Chondrocyte (in vitro differentiated cells): ENCODE measurements around the gene MBOAT2. TPM values are rescaled to one million over a fixed set of nuclear protein-coding genes. Genes with fewer than 3 reads are reported as not detected.

Experiments
- DNase-seq: peaks from one replicate; pipeline ENCODE4 v3.0.0; 2021; ENCODE audit warnings: mixed read lengths, low spot score
- H3K27ac Mint-ChIP-seq: one replicate; pipeline ENCODE4 v1.8.0; 2021; ENCODE audit warnings: mild to moderate bottlenecking, moderate library complexity, mixed read lengths; ENCODE audit not compliant: unreplicated experiment
- H3K27me3 Mint-ChIP-seq: 2 replicates; pipeline ENCODE4 v1.8.0; 2021; ENCODE audit warnings: low read depth, mixed read lengths
- H3K36me3 Mint-ChIP-seq: 2 replicates; pipeline ENCODE4 v1.8.0; 2021; ENCODE audit warnings: low read depth, mixed read lengths
- H3K4me1 Mint-ChIP-seq: 2 replicates; pipeline ENCODE4 v1.8.0; 2021; ENCODE audit warnings: low read depth, mild to moderate bottlenecking, mixed read lengths
- H3K4me3 Mint-ChIP-seq: one replicate; pipeline ENCODE4 v1.8.0; 2021; ENCODE audit warnings: mild to moderate bottlenecking, moderate library complexity, mixed read lengths; ENCODE audit not compliant: unreplicated experiment
- H3K9me3 Mint-ChIP-seq: 2 replicates; pipeline ENCODE4 v1.8.0; 2021; ENCODE audit warnings: low read depth, mixed read lengths
- CTCF ChIP-seq: fragments of 200-600 bp; sonication (generic); IDR thresholded peaks from 2 replicates; pipeline ENCODE4 v1.5.0; 2021; ENCODE audit warnings: antibody characterized with exemption, mild to moderate bottlenecking, moderate library complexity
- total RNA-seq: library from RNA; stranded (reverse); gene quantifications from 3 replicates; pipeline ENCODE4 v1.2.1, GENCODE V29; 2021

The MBOAT2 gene
- total RNA-seq, 1 donor from 2014 or later, result 40.2 TPM

GRCh38 chr2:8893474-8893873 is 110.0 kb downstream of the MBOAT2 start:
- peaks cover 3% of the 10 kb centered on the region for H3K4me1 Mint-ChIP-seq
- no peak overlapping the region for H3K4me3 Mint-ChIP-seq
- H3K27me3 Mint-ChIP-seq, result no peaks in the 10 kb centered on the region
- H3K9me3 Mint-ChIP-seq, result peaks cover 6% of the 10 kb centered on the region
- H3K36me3 Mint-ChIP-seq, result peaks cover 14% of the 10 kb centered on the region
- no peak for DNase-seq
- H3K27ac Mint-ChIP-seq, result no peak overlapping the region
- no peak for TF ChIP-seq CTCF

- Mint-ChIP-seq H3K4me3 (no peak overlapping the region), H3K9me3 (peaks cover 6% of the 10 kb centered on the region), H3K27me3 (no peaks in the 10 kb centered on the region), H3K27ac (no peak overlapping the region), H3K4me1 (peaks cover 3% of the 10 kb centered on the region), H3K36me3 (peaks cover 14% of the 10 kb centered on the region)
- no peak for DNase-seq
- no peak for TF ChIP-seq CTCF
Observed at GRCh38 chr2:8892111-8892510, 111.4 kb downstream of the MBOAT2 start.

- DNase-seq, result no peak
- Mint-ChIP-seq H3K36me3 (peaks cover 7% of the 10 kb centered on the region), H3K27ac (no peak overlapping the region), H3K4me3 (no peak overlapping the region), H3K4me1 (peaks cover 3% of the 10 kb centered on the region), H3K9me3 (no peaks in the 10 kb centered on the region), H3K27me3 (no peaks in the 10 kb centered on the region)
- TF ChIP-seq CTCF, result no peak
Observed at GRCh38 chr2:8889978-8890377, 113.5 kb downstream of the MBOAT2 start.

- Mint-ChIP-seq H3K27me3 (no peaks in the 10 kb centered on the region), H3K27ac (no peak overlapping the region)
- no peak for TF ChIP-seq CTCF
Observed at GRCh38 chr2:8888963-8889362, 114.5 kb downstream of the MBOAT2 start.

GRCh38 chr2:8886876-8887275 is 116.6 kb downstream of the MBOAT2 start:
- Mint-ChIP-seq H3K27me3 (no peaks in the 10 kb centered on the region), H3K4me1 (no peaks in the 10 kb centered on the region), H3K4me3 (no peak overlapping the region), H3K27ac (no peak overlapping the region), H3K9me3 (no peaks in the 10 kb centered on the region), H3K36me3 (peaks cover 3% of the 10 kb centered on the region)
- TF ChIP-seq CTCF, result no peak
- DNase-seq, result no peak

More at GRCh38 chr2:8888963-8889362, 114.5 kb downstream of the MBOAT2 start:
- H3K9me3 Mint-ChIP-seq, result no peaks in the 10 kb centered on the region
- no peak for DNase-seq
- peaks cover 3% of the 10 kb centered on the region for H3K4me1 Mint-ChIP-seq
- no peak overlapping the region for H3K4me3 Mint-ChIP-seq
- no peaks in the 10 kb centered on the region for H3K36me3 Mint-ChIP-seq
